ENCODE results near the gene CCDC12.
"Not testable (repeated sequence)": the region's sequence is repeated elsewhere in the genome, so short reads cannot be mapped to it uniquely, and the experiment has no call there.

Gene CCDC12

DNA sequence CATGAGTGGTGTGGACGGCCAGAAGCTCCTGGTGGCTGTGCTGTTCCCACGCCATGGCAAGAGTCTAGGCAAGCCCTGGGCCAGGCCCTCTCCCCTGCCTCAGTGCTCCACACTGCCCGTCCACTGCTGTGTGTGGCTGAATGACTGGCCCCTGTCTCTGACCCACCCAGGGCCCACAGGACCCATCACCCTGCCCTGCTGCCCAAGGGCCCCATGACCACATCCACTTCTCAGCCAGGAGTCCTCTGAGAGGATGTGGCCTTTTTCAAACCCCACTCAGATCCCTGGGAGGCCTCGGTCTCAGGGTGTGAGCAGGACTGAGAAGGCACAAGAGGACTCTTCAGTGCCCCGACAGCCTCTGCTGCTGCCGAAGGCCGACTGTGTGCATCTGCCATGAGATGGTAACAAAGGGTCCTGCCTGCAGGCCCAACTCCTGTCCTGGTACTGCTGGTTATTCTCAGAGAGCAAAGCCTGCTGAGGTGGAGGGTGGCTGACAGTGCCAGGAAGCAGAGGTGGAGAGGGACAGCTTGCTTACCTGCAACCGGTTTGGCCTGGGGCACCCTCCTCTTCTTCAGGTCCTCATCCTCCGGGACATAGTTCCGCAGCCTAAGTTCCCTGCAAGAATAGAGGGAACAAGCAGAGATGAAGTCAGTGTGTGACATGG lies 51.5 kb downstream of the CCDC12 start:
- DNase-seq (ENCODE audit: low read depth in 2 of 2): no peak

DNA sequence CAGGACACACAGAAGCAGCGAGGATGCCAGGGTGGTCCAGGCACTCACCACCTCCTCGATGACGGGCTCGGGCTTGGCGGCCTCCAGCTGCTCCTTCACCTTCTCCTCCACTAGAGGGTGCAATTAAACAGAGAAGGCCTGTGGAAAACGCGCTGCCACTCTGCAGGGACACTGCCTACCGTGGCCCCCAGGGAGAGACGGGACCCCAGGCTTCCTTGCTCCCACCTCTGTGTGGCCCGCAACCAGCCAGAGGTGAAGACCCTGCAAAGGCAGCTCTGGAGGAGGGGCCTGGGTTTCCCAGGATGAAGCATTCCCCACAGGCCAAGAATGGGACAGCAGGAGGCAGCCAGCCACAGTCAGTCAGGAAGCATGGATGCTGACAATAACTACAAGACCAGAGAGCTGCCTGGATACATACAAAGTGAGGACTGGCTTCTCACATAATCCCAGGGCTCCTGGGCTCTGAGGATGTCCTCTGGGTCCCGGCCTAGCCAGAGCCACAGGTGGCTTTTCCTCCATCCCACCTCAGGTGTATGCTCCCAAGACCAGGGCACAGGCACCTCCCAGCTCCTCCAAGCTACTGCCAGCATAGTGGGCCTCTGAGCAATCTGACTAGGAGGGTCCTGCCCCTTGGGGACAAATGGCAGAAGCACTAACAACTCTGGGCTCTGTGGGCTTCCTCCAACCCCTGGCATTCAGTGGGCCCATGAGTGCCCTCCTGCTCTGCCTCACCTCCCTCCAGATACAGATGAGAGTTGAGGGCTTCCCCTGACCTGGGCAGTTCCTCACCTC lies 52.8 kb downstream of the CCDC12 start:
- no peak for DNase-seq (ENCODE audit: low read depth in 2 of 2)

DNA sequence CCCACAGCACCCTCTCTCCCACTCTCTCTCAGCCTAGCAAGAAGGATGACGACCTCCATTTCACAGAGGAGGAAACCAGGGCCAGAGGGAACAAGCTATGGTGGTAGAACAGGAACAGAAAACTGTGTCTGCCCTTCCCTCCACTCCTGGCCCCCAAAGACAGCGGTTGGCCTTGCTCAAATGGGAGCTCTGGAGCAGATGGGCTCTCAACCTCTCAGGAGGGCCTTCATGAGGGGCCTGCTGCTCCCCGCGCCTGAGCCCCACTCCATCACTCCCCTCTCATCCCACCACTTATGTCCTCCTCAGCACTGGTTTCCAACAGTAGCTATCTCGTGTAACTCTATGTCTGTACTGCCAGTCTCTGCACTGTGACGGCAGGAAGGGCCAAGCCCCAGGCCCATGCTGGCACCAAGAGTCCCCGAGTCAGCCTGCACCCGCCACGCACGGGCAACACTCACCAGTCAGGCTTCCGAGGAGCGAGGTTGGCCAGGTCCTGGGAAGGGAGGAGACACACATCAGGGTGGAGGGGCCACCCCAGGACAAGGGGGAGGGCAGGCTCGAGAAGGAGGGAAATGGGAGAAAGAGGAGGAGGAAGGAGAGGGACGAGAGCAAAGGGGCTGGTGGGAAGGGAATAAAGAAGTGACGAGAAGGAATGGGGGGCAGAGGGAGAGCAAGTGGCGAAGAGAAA lies 53.5 kb downstream of the CCDC12 start:
- DNase-seq (ENCODE audit: low read depth in 2 of 2): no peak

DNA sequence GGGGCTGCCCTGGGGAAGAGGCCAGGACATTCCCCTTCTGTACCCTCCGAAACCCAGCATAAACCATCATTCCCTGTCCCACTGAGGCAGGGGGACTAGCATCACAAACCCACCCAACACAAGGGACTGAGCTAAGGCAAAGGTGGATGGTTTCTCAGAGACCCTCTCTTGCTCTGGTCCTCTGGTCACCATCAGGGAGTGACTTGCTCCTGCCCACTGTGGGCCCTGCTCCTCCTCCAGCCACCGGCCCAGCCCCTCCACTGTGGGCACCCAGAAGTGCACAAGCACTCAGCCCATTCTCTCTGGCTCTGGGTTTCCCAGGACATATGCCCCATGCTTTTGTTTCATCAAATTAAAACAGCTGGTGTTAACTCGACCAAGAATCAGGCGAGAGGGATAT lies 54.1 kb downstream of the CCDC12 start:
- no peak for DNase-seq (ENCODE audit: low read depth in 2 of 2)

DNA sequence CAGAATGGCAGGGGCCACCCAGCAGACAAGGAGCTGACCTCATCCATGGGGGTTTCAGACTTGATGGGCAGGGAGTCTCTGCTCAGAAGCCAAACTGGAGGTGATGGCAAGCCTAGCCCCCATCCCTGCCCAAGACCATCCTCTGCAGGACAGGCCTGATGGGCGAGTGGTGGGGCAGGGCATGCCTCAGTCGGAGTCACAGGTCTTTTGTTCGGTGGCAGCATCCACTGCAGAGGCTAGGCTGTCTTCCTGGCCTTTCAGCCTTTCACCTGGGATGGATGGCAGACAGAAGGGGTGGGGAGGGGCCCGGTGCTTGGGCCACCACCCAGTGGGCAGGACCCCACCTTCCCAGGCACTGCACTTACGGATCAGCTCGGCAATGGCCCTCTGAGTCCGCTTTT lies 54.7 kb downstream of the CCDC12 start:
- DNase-seq (ENCODE audit: low read depth in 2 of 2): no peak

DNA sequence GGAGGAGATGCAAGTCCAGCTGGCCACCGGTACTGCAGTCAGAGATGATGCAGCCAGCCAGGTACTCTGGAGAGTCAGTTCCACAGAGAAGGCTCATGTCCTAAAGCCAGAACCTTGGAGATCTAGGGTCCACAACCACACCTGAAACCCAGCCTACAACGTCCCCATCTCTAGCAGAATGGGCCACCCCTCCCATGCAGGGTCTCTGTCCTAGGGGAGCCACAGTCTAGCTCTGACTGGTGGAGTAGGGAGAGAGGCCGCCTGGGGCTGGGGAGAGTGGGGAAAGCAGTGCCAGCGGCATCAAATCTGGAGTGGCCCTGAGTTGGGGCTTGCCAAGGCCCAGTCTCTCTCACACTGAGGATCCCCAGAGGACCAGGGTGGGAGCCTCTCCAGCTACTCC lies 55.5 kb downstream of the CCDC12 start:
- DNase-seq (ENCODE audit: low read depth in 2 of 2): no peak

DNA sequence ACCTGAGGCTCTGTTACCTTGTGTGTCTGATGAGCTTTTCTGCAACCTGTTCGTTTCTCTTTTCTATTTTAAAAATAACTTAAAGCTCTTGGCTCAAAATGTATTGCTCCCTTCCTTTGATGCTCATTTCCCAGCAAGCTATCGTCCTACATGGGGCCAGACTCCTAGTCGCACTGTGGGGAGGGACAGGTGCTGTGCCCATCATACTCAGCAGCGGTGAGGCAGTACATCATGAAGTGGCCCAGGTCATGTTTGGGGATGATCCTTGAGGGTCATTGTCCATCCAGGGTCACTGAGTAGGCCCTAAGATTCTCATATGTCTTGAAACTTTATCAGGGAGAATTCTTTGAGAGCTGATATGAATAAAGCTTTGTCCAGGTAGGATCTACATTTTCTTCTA lies 57.9 kb downstream of the CCDC12 start:
- no peak for DNase-seq (ENCODE audit: low read depth in 2 of 2)

DNA sequence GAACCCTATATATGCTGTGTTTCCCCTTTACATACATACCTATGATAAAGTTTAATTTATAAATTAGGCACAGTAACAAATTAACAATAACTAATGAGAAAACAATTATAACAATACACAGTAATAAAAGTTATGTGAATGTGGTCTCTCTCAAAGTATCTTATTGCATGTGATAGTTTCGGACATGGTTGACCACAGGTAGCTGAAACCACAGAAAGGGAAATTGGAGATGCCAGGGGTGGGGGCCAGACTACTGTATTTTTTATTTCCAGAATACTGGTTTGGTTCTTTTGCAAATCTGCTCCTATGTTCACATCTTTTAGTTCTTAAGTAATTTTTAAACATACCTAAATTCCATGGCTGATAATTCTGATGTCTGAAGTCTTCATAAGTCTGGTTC lies 58.3 kb downstream of the CCDC12 start:
- no peak for DNase-seq (ENCODE audit: low read depth in 2 of 2)

DNA sequence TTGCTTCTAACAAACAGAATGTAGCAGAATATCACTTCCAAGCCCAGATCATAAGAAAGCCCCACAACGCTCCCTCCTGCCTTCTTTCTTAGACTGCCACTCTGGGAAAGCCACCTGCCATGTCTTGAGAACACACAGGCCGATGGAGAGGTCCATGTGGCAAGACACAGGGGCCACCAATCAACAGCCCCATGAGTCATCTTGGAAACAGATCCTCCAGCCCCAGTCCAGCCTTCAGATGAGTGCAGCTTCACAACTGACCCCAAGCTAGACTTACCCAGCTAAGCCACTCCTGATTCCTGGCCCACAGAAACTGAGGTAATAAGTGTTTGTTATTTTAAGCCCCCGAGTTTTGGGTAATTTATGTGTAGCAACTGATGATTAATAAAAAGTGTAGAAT lies 59.3 kb downstream of the CCDC12 start:
- no peak for DNase-seq (ENCODE audit: low read depth in 2 of 2)

DNA sequence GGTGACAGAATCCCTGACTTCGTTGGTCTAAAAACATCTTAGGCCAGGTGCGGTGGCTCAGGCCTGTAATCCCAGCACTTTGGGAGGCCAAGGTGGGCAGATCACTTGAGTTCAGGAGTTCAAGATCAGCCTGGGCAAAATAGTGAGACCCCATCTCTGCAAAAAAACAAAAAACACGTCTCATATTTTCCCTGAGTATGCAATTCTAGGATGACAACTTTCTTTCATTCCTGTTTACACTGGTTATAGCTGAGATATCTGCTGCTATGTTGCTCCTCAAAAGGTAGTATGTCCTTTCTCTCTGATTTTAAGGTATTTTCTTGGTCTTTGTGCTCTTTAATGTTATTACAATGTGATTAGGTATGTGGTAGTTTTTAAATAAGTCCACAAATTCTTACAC lies 59.7 kb downstream of the CCDC12 start:
- no peak for DNase-seq (ENCODE audit: low read depth in 2 of 2)

DNA sequence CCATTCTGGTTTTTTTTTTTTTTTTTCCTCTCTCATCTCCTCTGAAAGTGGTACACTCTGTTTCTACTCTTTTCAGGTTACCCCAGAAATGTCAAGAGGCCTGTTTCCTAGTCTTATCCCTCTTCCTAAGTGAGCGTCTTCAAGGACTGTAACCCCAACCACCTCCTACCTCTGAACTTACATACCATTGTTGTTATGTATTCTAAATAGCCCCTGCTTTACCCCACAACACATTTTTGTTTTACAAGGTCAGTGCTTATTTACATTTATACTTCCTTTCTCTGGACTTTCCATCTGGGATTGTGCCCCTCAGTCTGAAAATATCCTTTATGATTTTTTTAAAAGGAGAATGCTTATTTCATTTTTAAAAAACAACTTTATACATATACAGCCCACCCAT lies 60.3 kb downstream of the CCDC12 start:
- DNase-seq (ENCODE audit: low read depth in 2 of 2): no peak

DNA sequence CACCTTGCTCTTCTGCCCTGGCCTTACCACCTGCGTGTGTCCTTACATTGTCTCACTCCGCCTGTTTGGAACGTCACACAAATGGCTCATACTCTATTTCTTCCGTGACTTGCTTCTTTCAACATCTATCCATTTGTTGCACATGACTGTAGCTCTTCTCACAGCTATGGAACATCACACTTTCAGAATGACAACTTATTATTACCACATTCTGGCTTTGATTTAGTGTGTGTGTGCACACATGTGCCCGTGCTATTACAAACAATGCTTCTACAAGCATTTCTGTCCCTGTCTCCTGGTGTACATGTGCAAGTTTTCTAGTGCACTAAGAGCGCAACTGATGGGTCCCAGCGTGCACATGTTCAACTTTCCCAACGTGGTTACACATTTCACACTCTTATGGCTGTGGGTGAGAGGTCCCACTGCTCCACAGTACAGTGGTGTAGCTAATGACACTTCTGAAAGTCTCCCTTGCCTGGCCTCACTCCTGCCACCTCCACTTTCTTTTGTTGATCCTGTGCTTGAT lies 61.2 kb downstream of the CCDC12 start:
- DNase-seq (ENCODE audit: low read depth in 2 of 2): no peak

DNA sequence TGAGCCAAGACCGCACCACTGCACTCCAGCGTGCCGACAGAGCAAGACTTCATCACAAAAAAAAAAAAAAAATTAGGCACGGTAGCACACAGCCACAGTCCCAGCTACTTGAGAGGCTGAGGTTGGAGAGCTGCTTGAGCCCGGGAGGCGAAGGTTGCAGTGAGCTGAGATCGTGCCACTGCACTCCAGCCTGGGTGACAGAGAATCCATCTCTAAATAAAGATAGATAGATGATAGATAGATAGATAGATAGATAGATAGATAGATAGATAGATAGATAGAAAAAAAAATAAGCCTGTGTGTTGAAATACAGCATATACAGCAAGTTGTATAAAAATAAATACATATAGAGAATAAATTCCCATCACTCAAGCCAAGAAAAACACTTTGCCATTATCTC lies 61.7 kb downstream of the CCDC12 start:
- no peak for DNase-seq (ENCODE audit: low read depth in 2 of 2)

DNA sequence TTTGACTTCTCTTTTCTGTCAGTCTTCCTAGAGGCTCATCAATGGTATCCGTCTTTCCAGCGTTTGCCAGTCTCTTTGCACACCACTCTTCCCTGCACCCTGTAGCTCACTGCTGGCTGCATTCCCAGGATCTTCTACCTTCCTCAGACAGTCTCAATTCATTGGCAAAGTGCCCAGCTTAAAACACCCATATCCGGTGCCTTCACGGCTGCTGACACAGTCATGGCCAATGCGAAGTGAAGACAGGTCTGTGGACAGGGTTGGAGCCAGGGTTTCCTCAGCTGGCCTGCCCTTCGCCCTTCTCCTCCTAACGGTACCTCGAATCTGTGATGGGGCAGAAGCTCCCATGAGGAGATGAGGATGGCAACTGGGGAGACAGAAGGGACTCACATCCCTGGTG lies 62.9 kb downstream of the CCDC12 start:
- no peak for DNase-seq (ENCODE audit: low read depth in 2 of 2)

DNA sequence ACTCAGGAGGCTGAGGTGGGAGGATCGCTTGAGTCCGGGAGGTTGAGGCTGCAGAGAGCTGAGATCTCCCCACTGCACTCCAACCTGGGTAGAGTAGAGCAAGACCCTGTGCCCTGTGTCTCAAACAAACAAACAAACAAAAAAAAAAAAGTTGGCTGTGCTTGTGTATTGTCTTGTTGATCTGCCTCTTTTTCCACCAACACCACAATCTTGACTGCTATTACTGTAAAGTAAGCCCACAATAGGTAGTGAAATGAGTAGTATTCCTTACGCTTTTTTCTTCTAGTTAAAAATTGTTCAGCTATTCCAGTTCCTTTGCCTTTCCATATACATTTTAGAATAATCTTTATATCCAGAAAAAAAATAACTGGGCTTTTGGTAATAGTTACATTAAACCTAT lies 63.6 kb downstream of the CCDC12 start:
- DNase-seq (ENCODE audit: low read depth in 2 of 2): no peak

DNA sequence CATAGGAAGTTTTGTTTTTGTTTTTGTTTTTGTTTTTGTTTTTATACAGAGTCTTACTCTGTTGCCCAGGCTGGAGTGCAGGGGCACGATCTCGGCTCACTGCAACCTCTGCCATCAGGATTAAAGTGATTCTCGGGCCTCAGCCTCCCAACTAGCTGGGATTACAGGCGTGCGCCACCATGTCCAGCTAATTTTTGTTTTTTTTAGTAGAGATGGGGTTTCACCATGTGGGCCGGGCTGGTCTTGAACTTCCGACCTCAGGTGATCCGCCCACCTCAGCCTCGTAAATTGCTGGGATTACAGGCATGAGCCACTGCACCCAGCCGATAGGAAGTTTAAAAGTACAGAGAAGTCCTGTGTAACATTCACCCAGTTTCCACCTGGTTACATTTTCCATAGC lies 65.6 kb downstream of the CCDC12 start:
- not testable (repeated sequence) for DNase-seq (ENCODE audit: low read depth in 2 of 2)

DNA sequence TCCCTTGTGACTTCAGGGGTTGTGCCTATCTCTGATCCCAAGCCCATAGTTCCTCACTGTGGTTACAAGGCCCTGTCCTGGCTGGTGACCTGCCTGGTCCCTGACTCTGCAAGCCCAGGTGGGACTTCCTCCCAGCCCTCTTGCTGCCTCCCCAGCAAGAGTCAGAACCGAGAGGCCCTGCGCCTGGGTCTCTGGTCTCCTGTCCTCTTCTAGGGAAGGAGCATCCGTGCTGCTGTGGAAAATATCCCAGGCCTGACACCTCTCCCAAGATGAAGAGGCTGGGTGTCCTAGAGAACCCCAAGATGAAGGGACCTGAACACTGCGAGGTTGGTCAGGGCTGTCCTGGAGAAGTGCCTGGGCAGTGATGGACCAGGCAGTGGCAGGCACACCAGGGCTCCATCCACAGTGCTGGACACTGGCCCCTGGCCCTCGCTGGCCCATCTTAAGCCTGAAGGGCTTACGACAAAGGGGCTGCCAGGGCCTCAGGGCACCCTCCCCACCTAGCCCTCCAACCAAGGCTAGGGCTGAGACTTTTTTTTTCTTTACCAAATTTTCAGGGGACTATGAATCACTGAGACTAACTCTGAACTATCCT lies 66.3 kb downstream of the CCDC12 start:
- DNase-seq (ENCODE audit: low read depth in 2 of 2): no peak

DNA sequence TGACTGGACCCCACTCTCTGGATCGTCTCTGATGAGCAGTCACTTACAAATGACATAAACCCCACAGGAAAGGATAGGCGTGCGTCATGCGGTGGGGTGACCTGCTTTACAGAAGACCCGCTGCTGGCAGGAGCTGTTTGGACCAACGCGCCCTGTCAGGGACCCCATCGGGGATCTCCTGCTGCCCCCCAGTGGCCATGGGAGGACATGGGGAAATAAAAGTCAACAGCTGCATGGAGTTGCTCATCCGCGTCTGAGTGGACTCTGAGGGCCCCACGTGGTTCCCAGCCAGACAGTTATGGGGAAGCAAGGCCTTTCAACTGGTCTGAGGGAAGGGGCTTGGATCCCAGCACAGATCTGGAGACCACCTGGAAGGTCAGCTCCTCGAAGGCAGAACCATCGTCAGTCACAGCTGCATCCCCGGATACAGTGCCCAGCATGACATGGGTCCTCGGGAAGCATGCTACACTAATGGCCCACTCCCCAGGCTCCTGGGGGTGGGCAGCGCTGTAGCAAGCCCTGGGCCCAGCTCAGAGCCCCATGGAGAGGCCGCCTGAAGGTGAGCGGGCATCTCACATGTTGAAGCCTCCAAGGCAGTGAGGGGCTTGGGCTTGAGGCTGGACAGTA lies 66.9 kb downstream of the CCDC12 start:
- peak; percentile 44 to 48 for DNase-seq (ENCODE audit: low read depth in 2 of 2)

DNA sequence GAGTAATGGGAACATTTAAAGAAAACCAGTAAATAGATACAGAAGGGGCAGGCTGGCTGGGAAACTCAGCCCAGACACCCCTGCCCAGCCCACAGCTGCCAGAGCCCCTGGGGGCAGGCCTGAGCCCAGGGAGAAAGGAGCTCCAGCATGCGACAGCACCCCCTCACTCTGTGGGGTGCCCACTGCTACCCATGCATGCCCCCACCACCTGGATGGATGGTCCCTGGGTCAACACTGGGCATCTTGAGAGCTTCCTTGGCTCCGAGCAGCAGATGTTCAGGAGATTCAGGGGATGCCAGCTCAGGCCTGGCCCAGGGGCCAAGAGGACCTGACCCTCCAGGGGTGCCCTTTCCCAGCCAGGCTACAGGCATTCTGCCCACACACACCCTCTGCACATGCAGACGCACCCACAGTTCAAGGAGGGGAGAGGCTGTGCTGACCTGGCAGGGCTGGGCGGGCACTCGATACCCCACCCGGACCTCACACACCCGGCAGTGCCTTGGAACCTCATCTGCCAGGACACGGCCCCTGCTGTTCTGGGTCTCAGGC lies 67.5 kb downstream of the CCDC12 start:
- DNase-seq (ENCODE audit: low read depth in 2 of 2): no peak

DNA sequence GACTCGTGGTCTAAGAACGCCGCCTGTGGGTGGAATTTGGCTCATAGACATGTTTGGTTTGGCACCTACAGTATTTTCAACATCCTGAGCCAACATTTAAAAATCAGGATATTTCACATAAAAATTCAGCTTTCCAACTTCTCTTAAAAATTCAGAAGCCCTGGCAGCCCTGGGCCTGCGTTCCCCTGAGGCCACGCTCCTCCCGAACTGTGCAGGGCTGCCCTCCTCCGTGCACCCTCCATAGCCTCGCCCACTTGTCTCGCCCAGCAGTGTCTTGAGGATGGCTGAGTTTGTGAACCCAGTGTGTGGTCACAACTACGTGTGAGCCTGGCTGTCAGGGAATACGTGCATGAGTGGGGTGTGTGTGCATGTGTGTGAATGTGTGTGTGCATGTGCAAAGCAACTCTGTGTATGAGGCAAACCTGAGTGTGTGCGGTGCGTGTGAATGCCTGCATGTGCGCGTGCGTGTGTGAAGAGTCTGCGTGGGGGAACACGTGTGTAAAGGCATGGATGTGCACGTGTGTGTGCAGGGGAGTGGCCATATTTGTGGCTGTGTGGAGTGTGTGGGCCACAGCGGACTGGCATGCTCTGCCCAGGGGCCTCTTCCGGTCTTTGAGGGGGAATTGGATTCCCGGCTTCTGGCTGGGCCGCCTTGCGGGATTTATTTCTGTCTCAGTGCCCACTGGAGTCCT lies 68.1 kb downstream of the CCDC12 start:
- no peak for DNase-seq (ENCODE audit: low read depth in 2 of 2)

DNA sequence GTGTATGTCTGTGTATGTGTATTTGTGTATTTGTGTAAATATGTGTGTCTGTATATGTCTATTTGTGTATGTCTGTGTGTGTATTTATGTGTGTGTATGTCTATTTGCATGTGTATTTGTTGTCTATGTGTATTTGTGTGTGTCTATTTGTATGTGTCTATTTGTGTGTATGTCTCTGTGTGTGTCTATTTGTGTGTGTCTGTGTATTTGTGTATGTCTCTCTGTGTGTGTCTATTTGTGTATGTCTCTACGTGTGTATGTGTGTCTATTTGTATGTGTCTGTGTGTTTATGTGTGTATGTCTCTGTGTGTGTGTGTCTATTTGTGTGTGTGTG lies 68.6 kb downstream of the CCDC12 start:
- no peak for DNase-seq (ENCODE audit: low read depth in 2 of 2)
